ENCODE measurements around the gene PDCD1LG2.

GRCh38 chr9:5500441-5501235 is 9.7 kb upstream of the PDCD1LG2 start:
- TF ChIP-seq CTCF (IDR thresholded peaks at IDR 0.05; ENCODE audit: low read length), result no peak
- no peak for TF ChIP-seq EZH2phosphoT487 (IDR thresholded peaks at IDR 0.05; ENCODE audit: low read length)
- no peak for TF ChIP-seq EZH2 (optimal IDR thresholded peaks at IDR 0.05; ENCODE audit: low read depth, low read length)
